GM08714 (cell line): ENCODE data around the gene PAFAH2.
"Not testable (repeated sequence)": the region's sequence is repeated elsewhere in the genome, so short reads cannot be mapped to it uniquely, and the experiment has no call there.

Experiments used
- H3K4me3 ChIP-seq: fragments of 200-500 bp; sonication (Bioruptor generic); 2 replicates; pipeline ENCODE4 v1.5.1; 2014; ENCODE audit warnings: mild to moderate bottlenecking, low read length, inconsistent platforms
- ZNF274 ChIP-seq: IDR thresholded peaks from 2 replicates; pipeline ENCODE4 v1.6.1; 2012; ENCODE audit warnings: mild to moderate bottlenecking, low read depth, low read length

The PAFAH2 gene

GRCh38 chr1:25990251-25990650 is 7.6 kb downstream of the PAFAH2 start:
- no peak overlapping the region for H3K4me3 ChIP-seq

GRCh38 chr1:25989440-25990234 is 8.2 kb downstream of the PAFAH2 start:
- TF ChIP-seq ZNF274, result no peak
- H3K4me3 ChIP-seq, result no peak overlapping the region

More at GRCh38 chr1:25990251-25990650, 7.6 kb downstream of the PAFAH2 start:
- TF ChIP-seq ZNF274, result no peak

GRCh38 chr1:25987951-25988350 is 9.9 kb downstream of the PAFAH2 start:
- H3K4me3 ChIP-seq, result no peak overlapping the region
- TF ChIP-seq ZNF274, result no peak

- H3K4me3 ChIP-seq, result not testable (repeated sequence)
Observed at GRCh38 chr1:25986773-25987172, 11.1 kb downstream of the PAFAH2 start.

- TF ChIP-seq ZNF274, result no peak
- no peak overlapping the region for H3K4me3 ChIP-seq
Observed at GRCh38 chr1:25985670-25986069, 12.2 kb downstream of the PAFAH2 start.

- no peak overlapping the region for H3K4me3 ChIP-seq
- no peak for TF ChIP-seq ZNF274
Observed at GRCh38 chr1:25985171-25985570, 12.7 kb downstream of the PAFAH2 start.

- no peak overlapping the region for H3K4me3 ChIP-seq
- TF ChIP-seq ZNF274, result no peak
Observed at GRCh38 chr1:25979210-25979609, 18.7 kb downstream of the PAFAH2 start.

- H3K4me3 ChIP-seq, result no peak overlapping the region
- TF ChIP-seq ZNF274, result no peak
Observed at GRCh38 chr1:25978403-25978802, 19.5 kb downstream of the PAFAH2 start.

GRCh38 chr1:25977801-25978200 is 20.1 kb downstream of the PAFAH2 start:
- H3K4me3 ChIP-seq, result no peak overlapping the region
- no peak for TF ChIP-seq ZNF274

- no peak overlapping the region for H3K4me3 ChIP-seq
- no peak for TF ChIP-seq ZNF274
Observed at GRCh38 chr1:25973610-25974321, 24.1 kb downstream of the PAFAH2 start.

GRCh38 chr1:25971811-25972180 is 26.1 kb downstream of the PAFAH2 start:
- no peak for TF ChIP-seq ZNF274
- no peak overlapping the region; the same call in 1 of the 2 replicates for H3K4me3 ChIP-seq

- H3K4me3 ChIP-seq, result no peak overlapping the region; the same call in 1 of the 2 replicates
- no peak for TF ChIP-seq ZNF274
Observed at GRCh38 chr1:25971066-25971810, 26.6 kb downstream of the PAFAH2 start.

GRCh38 chr1:25967308-25967707 is 30.6 kb downstream of the PAFAH2 start:
- H3K4me3 ChIP-seq, result no peak overlapping the region
- no peak for TF ChIP-seq ZNF274

GRCh38 chr1:25959611-25960010 is 38.3 kb downstream of the PAFAH2 start:
- no peak for TF ChIP-seq ZNF274
- no peak overlapping the region for H3K4me3 ChIP-seq

GRCh38 chr1:25958465-25958864 is 39.4 kb downstream of the PAFAH2 start:
- no peak for TF ChIP-seq ZNF274
- no peak overlapping the region for H3K4me3 ChIP-seq
